Neural cell (in vitro differentiated cells): ENCODE measurements around the gene PLD1.

Experiments
- POLR2AphosphoS5 ChIP-seq: IDR thresholded peaks from 2 replicates; pipeline ENCODE4 v1.6.1; 2012
- RAD21 ChIP-seq: fragments of 450-650 bp; conservative IDR thresholded peaks from 2 replicates; pipeline ENCODE4 v1.6.1; 2014; ENCODE audit warnings: antibody characterized with exemption, mild to moderate bottlenecking, moderate library complexity
- SMC3 ChIP-seq: fragments of 450-650 bp; conservative IDR thresholded peaks from 2 replicates; pipeline ENCODE4 v1.6.1; 2014; ENCODE audit warnings: antibody characterized with exemption, mild to moderate bottlenecking, moderate library complexity; ENCODE audit not compliant: poor library complexity
- TAF1 ChIP-seq: IDR thresholded peaks from 2 replicates; pipeline ENCODE4 v1.6.1; 2012; ENCODE audit warnings: low read depth
- TF ChIP-seq, protein P1 (sequence below): fragments of 450-650 bp; IDR thresholded peaks from 2 replicates; pipeline ENCODE4 v1.5.1; 2014; ENCODE audit warnings: antibody characterized with exemption, mild to moderate bottlenecking, moderate library complexity; ENCODE audit not compliant: poor library complexity, severe bottlenecking
- TF ChIP-seq, protein P2 (sequence below): IDR thresholded peaks from 2 replicates; pipeline ENCODE4 v1.6.1; 2012; ENCODE audit warnings: borderline replicate concordance

DNA sequence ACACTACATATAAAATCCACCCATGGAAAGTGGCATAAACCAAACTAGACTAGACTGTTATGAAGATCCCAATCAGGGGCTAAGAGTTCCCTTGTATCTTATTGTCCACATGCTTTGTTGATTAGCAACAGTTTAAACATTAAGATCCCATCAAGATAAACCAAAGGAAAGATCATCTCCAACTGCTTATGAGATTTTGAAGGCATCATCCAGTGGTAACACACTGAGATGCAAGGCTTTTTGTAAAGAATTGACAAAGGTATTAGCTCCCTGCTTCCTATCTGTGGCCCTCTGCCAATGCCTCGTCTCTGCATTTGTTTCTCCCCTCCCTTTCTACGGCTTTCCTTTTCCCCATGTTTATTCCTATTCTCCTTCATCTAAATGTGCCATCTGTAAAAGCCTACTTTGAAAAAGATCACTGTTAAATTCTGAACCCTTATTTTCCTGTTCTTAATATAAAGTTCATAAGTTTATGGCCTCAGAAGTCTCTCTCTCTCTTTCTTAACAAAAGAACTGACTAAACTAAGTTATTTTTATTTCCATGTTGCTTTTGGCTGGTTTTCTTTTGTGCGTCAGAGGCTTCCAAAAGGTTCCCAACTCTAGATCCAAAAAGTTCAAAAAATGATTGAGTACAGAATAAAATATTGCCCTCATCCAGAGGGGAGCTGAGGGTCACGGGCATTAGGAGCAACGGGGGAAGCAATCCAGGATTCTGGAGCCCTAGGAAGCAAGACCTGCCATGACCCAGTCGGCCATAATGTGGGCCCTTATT is 5.5 kb downstream of the PLD1 start:
- TF ChIP-seq, protein P1, sequence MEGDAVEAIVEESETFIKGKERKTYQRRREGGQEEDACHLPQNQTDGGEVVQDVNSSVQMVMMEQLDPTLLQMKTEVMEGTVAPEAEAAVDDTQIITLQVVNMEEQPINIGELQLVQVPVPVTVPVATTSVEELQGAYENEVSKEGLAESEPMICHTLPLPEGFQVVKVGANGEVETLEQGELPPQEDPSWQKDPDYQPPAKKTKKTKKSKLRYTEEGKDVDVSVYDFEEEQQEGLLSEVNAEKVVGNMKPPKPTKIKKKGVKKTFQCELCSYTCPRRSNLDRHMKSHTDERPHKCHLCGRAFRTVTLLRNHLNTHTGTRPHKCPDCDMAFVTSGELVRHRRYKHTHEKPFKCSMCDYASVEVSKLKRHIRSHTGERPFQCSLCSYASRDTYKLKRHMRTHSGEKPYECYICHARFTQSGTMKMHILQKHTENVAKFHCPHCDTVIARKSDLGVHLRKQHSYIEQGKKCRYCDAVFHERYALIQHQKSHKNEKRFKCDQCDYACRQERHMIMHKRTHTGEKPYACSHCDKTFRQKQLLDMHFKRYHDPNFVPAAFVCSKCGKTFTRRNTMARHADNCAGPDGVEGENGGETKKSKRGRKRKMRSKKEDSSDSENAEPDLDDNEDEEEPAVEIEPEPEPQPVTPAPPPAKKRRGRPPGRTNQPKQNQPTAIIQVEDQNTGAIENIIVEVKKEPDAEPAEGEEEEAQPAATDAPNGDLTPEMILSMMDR: no peak
- TF ChIP-seq SMC3 (no peak), RAD21 (no peak), TAF1 (no peak), POLR2AphosphoS5 (no peak)
- TF ChIP-seq, protein P2, sequence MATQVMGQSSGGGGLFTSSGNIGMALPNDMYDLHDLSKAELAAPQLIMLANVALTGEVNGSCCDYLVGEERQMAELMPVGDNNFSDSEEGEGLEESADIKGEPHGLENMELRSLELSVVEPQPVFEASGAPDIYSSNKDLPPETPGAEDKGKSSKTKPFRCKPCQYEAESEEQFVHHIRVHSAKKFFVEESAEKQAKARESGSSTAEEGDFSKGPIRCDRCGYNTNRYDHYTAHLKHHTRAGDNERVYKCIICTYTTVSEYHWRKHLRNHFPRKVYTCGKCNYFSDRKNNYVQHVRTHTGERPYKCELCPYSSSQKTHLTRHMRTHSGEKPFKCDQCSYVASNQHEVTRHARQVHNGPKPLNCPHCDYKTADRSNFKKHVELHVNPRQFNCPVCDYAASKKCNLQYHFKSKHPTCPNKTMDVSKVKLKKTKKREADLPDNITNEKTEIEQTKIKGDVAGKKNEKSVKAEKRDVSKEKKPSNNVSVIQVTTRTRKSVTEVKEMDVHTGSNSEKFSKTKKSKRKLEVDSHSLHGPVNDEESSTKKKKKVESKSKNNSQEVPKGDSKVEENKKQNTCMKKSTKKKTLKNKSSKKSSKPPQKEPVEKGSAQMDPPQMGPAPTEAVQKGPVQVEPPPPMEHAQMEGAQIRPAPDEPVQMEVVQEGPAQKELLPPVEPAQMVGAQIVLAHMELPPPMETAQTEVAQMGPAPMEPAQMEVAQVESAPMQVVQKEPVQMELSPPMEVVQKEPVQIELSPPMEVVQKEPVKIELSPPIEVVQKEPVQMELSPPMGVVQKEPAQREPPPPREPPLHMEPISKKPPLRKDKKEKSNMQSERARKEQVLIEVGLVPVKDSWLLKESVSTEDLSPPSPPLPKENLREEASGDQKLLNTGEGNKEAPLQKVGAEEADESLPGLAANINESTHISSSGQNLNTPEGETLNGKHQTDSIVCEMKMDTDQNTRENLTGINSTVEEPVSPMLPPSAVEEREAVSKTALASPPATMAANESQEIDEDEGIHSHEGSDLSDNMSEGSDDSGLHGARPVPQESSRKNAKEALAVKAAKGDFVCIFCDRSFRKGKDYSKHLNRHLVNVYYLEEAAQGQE: no peak
